ENCODE measurements around the gene GJA9.

Gene GJA9

DNA sequence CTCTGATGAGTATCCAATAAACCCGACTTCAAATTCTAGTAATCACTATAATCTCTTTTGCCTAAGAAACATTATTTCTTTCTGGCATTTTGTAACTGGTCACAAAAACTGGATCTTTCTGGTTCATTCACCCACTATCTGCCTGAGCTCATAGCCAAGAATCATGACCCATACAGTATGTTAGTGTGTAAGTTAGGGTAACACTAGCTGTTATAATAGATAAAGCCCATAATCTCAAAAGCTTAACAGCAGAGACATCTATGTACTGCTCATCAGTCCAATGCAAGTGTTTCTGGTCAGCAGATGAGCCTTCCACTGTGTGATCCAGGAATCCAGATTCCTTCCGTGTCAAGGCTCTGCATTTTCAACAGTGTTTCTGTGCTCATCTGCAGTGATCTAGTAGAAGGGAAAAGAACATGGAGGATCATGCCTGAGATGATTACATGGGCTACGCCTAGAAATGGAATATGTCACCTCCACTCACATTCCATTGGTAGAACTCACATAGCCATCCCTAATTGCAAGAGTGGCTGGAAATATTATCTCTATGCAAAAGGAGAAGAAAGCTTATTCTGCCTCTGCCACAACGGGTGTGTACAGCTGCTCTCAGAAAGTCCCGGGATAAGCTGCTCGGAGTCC is 49.5 kb downstream of the GJA9 start:
- DNase-seq (ENCODE audit: low read depth, low spot score): no peak

DNA sequence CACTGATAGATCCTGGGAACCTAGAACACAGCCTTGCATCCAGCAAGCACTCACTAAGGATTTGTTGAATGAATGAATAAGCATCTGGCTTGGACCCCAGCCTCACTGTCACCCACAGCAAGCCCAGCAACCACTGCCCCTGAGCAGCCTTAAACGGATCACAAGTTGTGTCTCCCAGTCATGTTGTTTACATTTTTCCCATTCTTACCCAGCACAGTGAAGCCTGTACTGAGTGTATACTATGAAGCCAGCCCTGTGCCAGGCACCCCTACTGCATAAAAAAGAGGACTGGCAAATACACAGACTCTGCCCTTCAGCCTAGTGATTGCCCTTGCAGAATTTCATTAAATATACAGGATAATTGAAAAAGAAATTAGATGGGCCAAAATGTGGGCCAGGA is 52.0 kb downstream of the GJA9 start:
- no peak for DNase-seq (ENCODE audit: low read depth, low spot score)

DNA sequence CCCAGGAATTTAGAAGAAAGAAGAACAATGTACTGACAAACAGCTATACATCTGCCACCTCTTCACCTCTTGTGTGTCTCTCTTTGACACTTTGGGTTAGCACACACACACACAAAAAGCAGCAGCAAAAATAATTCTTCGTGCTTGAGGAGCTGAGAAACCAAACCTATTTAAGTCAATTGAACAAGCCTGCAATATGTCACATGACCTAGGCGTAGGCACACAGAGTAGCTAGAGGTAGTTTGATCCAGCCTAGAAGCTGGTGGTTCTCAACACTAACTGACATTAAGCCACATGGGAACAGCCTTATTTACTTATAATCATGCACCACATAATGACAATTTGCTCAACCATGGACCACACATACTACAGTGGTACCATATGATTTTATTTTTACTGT is 54.1 kb downstream of the GJA9 start:
- no peak for DNase-seq (ENCODE audit: low read depth, low spot score)

DNA sequence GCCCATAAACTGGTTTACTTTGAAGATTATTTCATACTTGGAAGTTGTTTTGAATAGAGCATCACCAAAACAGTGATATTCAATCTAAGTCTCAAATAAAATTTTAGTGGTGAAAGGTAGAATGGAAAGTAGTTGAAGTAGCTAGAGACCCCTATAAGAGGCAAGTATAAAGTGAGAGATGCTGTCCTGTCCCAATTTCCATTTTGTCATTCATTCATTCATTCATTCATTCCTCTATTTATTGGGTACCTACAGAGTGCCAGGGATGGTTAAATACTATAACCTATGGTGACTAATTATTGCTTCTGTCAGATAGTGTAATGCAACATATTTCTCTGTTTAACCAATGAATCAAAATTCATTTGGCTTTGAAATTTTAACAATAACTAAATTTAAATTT is 54.5 kb downstream of the GJA9 start:
- DNase-seq (ENCODE audit: low read depth, low spot score): no peak

DNA sequence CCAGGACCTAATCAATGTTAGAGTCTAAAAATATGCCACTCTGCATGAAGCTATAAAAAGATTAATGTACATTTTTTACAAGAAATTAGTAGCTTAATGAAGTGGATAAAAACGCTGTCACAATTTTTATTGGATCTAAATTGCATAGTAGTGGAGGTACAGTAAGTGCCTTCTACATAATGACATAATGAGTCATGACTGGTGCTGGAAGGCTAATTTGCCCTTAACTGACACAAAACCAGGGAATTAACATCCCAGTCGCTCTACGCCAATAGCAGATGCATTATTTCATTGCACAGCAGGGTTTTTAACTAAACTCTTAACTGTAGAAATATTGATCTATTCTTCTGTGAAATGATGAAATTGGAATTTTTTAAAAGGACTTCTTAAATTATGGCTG is 55.1 kb downstream of the GJA9 start:
- DNase-seq (ENCODE audit: low read depth, low spot score): no peak
